Tibial nerve (tissue), 4 donors: ENCODE data around the gene MAPT.

ENCODE experiments used
- EP300 ChIP-seq, 2 donors: sonication (generic); formaldehyde crosslinking; IDR thresholded peaks; one replicate each; pipeline ENCODE4 v1.6.1; 2017; ENCODE audit warnings: antibody characterized with exemption in 2 of 2, mild to moderate bottlenecking in 1 of 2
- TF ChIP-seq, protein P1 (sequence below), 5 experiments: fragments of 200-600 bp in 3 of 5; fragments of 450-650 bp in 2 of 5; sonication (generic) in 3 of 5; IDR thresholded peaks; one replicate each; pipeline ENCODE4 v1.5.1; 2016 to 2019; ENCODE audit warnings: antibody characterized with exemption in 5 of 5, mild to moderate bottlenecking in 3 of 5, moderate library complexity in 2 of 5

DNA sequence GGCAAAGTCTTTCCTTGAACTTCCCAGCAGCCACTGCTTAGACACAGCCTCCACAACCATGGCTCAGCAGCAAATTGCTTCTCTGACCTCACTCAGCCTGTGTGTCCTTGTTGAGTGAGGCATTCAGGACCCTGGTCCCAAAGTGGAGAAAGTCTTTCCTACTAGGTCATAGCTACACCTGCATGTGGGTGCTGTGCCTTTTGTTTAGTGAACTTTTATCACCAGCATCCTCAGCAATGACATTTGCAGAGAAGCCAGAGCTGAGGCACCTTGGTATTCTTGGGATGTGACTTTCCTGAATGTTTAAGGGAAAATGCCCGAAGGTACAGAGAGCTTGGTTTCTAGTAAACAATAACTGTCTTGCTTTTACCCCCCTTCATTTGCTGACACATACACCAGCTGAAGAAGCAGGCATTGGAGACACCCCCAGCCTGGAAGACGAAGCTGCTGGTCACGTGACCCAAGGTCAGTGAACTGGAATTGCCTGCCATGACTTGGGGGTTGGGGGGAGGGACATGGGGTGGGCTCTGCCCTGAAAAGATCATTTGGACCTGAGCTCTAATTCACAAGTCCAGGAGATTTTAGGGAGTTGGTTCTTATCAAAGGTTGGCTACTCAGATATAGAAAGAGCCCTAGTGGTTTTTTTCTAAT lies 83.7 kb downstream of the MAPT start:
- TF ChIP-seq, protein P1, sequence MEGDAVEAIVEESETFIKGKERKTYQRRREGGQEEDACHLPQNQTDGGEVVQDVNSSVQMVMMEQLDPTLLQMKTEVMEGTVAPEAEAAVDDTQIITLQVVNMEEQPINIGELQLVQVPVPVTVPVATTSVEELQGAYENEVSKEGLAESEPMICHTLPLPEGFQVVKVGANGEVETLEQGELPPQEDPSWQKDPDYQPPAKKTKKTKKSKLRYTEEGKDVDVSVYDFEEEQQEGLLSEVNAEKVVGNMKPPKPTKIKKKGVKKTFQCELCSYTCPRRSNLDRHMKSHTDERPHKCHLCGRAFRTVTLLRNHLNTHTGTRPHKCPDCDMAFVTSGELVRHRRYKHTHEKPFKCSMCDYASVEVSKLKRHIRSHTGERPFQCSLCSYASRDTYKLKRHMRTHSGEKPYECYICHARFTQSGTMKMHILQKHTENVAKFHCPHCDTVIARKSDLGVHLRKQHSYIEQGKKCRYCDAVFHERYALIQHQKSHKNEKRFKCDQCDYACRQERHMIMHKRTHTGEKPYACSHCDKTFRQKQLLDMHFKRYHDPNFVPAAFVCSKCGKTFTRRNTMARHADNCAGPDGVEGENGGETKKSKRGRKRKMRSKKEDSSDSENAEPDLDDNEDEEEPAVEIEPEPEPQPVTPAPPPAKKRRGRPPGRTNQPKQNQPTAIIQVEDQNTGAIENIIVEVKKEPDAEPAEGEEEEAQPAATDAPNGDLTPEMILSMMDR (IDR thresholded peaks at IDR 0.05): no peak
- TF ChIP-seq EP300 (IDR thresholded peaks at IDR 0.05): no peak
